GM18526 (cell line): ENCODE measurements around the gene SEMA3A.

Source experiments
- POLR2A ChIP-seq: IDR thresholded peaks from 3 replicates; pipeline ENCODE4 v1.6.1; 2011; ENCODE audit not compliant: insufficient read length; ENCODE audit errors: extremely low read depth

SEMA3A gene

GRCh38 chr7:84204655-84205054 lies 10.1 kb upstream of the SEMA3A start:
- no peak for TF ChIP-seq POLR2A

GRCh38 chr7:84202855-84203254 lies 8.3 kb upstream of the SEMA3A start:
- no peak for TF ChIP-seq POLR2A

- TF ChIP-seq POLR2A: no peak
Observed at GRCh38 chr7:84200859-84201258, 6.3 kb upstream of the SEMA3A start.

GRCh38 chr7:84199216-84199615 lies 4.6 kb upstream of the SEMA3A start:
- TF ChIP-seq POLR2A: no peak

- TF ChIP-seq POLR2A: no peak
Observed at GRCh38 chr7:84196084-84196503, 1.5 kb upstream of the SEMA3A start.

- TF ChIP-seq POLR2A: no peak
Observed at GRCh38 chr7:84195295-84196060, 889 bp upstream of the SEMA3A start.

GRCh38 chr7:84193747-84194146 lies 842 bp downstream of the SEMA3A start:
- no peak for TF ChIP-seq POLR2A

GRCh38 chr7:84191842-84192241 lies 2.7 kb downstream of the SEMA3A start:
- no peak for TF ChIP-seq POLR2A

- no peak for TF ChIP-seq POLR2A
Observed at GRCh38 chr7:84191261-84191660, 3.3 kb downstream of the SEMA3A start.

- no peak for TF ChIP-seq POLR2A
Observed at GRCh38 chr7:84190016-84190705, 4.4 kb downstream of the SEMA3A start.

- no peak for TF ChIP-seq POLR2A
Observed at GRCh38 chr7:84188786-84189405, 5.7 kb downstream of the SEMA3A start.

GRCh38 chr7:84187813-84188510 lies 6.6 kb downstream of the SEMA3A start:
- TF ChIP-seq POLR2A: no peak

GRCh38 chr7:84187087-84187805 lies 7.3 kb downstream of the SEMA3A start:
- no peak for TF ChIP-seq POLR2A

- TF ChIP-seq POLR2A: no peak
Observed at GRCh38 chr7:84183741-84184140, 10.8 kb downstream of the SEMA3A start.

- no peak for TF ChIP-seq POLR2A
Observed at GRCh38 chr7:84182301-84182700, 12.3 kb downstream of the SEMA3A start.
